Measurements from ENCODE around the gene ISLR2.

The ISLR2 gene

DNA sequence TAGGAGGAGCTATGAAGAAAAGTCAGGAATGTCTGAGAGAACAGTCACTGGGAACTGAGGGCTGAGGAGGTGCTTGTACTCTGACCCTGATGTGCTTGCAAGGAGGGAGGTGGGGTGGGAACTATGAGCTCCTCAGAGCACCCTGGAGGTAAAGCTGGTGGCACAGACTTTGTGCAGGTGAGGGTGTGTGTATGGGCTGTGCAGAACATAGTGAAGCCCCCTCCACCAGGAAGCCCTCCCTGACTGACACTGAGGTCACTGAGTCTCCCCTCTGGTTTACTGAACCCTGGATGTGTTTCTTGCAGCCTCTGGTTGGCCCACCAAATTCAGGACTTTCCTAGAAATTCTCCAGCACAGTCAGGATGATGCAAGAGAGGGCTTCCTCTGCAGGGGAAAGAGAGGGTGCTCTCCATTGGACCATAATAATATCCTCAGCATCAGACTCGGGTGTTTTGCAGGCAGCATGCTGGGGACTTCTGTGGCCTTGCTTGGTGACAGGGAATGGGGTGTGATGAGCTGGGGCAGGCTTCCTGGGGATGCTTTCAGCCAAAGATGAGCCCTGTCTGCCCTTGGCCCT, 41.7 kb downstream of the ISLR2 start:
- Histone ChIP-seq H3K4me1 (ENCODE audit: control insufficient read depth in 1 of 2, insufficient read depth in 1 of 2, low read depth in 1 of 2, low read length in 1 of 2) (no peaks in the 10 kb centered on the region), H3K4me3 (ENCODE audit: low read depth in 1 of 2, low read length in 1 of 2) (no peak overlapping the region), H3K9me3 (no peaks in the 10 kb centered on the region), H3K27ac (no peak overlapping the region), H3K27me3 (peaks cover 6% of the 10 kb centered on the region), H3K36me3 (no peaks in the 10 kb centered on the region)
- TF ChIP-seq CTCF (IDR thresholded peaks at IDR 0.05), result no peak

DNA sequence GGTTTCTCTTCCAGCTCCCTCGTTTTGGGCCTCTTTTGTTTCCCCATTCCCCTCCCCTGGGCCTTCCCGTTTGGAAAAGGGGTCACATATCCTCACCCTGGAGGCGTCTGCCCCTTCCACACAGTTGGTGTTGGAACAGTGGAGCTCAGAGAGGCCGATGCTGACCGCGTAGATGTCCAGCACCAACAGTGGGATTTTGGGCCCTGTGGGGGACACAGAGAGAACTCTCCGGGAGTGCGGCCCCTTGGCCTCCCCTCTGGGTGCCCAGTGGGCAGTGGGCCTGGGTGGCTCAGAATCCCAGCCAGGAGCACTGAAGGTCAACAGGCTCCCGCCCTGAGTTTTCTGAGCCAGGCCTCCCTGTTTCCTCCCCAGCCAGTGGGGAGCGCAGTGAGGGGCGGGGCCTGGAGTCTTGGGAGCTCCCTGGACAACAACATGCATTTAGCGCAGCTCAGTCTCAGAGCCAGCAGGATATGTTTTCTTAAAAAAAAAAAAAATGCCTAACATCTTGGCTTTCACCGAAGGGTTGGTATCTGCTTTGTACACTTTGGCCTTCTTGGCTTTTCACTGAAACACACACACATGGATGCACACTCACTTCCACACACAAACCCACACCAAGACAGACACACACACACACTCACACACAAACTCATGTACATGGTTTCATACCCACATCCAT, 42.5 kb downstream of the ISLR2 start:
- Histone ChIP-seq H3K27ac (no peak overlapping the region), H3K9me3 (no peaks in the 10 kb centered on the region), H3K4me1 (ENCODE audit: control insufficient read depth in 1 of 2, insufficient read depth in 1 of 2, low read depth in 1 of 2, low read length in 1 of 2) (no peaks in the 10 kb centered on the region), H3K27me3 (peaks cover 6% of the 10 kb centered on the region), H3K36me3 (no peaks in the 10 kb centered on the region), H3K4me3 (ENCODE audit: low read depth in 1 of 2, low read length in 1 of 2) (no peak overlapping the region)
- no peak for TF ChIP-seq CTCF (IDR thresholded peaks at IDR 0.05)

- Histone ChIP-seq H3K4me1 (ENCODE audit: control insufficient read depth in 1 of 2, insufficient read depth in 1 of 2, low read depth in 1 of 2, low read length in 1 of 2) (no peaks in the 10 kb centered on the region), H3K9me3 (no peaks in the 10 kb centered on the region), H3K27ac (no peak within 1 kb of the TSS), H3K36me3 (no peaks in the 10 kb centered on the region), H3K4me3 (ENCODE audit: low read depth in 1 of 2, low read length in 1 of 2) (no peak within 1 kb of the TSS), H3K27me3 (peaks cover 4% of the 10 kb centered on the region)
- no peak for TF ChIP-seq CTCF (IDR thresholded peaks at IDR 0.05)
These were observed 43.2 kb downstream of the ISLR2 start, which contains the start of gene ISLR for GRCh38 chr15:74173380-74174218. Gene ISLR (plus strand): TSS chr15:74173710. CDS start chr15:74174859, 1,149 bp downstream.

DNA sequence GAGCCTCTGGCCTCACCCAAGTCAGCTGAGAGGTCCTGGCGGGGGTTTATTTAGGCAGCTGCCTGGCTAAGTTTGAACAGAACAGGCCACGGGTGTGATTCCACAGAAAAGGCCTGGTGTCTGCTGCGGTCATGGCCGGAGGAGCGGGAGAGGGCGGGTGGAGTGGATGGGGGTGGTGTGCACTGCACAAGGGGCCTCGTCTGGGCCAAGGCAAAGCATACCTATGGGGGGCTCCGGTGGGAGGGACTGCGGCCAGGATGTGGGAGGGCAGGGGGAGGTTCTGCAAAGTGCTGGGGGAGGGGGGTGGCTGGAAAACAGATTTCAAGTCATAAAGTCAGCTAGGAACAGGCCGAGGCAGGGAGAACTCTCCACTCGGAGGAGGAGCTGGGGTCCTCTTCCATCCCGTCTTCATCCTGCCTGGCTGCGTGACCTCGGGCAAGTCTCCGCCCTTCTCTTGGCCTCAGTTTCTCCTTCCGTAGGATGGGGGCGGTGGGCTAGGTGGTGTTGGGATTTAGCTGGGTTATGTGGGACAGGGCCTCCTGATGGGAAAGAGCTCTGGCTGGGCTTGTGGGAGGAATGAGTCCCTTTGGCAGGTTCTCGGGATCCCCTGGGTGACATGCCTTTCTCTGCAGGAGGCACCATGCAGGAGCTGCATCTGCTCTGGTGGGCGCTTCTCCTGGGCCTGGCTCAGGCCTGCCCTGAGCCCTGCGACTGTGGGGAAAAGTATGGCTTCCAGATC, 44.0 kb downstream of the ISLR2 start:
- Histone ChIP-seq H3K27ac (no peak overlapping the region), H3K36me3 (no peaks in the 10 kb centered on the region), H3K9me3 (no peaks in the 10 kb centered on the region), H3K4me1 (ENCODE audit: control insufficient read depth in 1 of 2, insufficient read depth in 1 of 2, low read depth in 1 of 2, low read length in 1 of 2) (no peaks in the 10 kb centered on the region), H3K4me3 (ENCODE audit: low read depth in 1 of 2, low read length in 1 of 2) (no peak overlapping the region), H3K27me3 (peaks cover 3% of the 10 kb centered on the region)
- TF ChIP-seq CTCF (IDR thresholded peaks at IDR 0.05), result no peak

DNA sequence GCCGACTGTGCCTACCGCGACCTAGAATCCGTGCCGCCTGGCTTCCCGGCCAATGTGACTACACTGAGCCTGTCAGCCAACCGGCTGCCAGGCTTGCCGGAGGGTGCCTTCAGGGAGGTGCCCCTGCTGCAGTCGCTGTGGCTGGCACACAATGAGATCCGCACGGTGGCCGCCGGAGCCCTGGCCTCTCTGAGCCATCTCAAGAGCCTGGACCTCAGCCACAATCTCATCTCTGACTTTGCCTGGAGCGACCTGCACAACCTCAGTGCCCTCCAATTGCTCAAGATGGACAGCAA, 44.5 kb downstream of the ISLR2 start:
- Histone ChIP-seq H3K9me3 (no peaks in the 10 kb centered on the region), H3K4me1 (ENCODE audit: control insufficient read depth in 1 of 2, insufficient read depth in 1 of 2, low read depth in 1 of 2, low read length in 1 of 2) (no peaks in the 10 kb centered on the region), H3K27me3 (peaks cover 3% of the 10 kb centered on the region), H3K27ac (no peak overlapping the region), H3K4me3 (ENCODE audit: low read depth in 1 of 2, low read length in 1 of 2) (no peak overlapping the region), H3K36me3 (no peaks in the 10 kb centered on the region)
- no peak for TF ChIP-seq CTCF (IDR thresholded peaks at IDR 0.05)
